GM21526 (cell line): ENCODE measurements around the gene SLC12A7.
"Not testable (repeated sequence)": the region's sequence is repeated elsewhere in the genome, so short reads cannot be mapped to it uniquely, and the experiment has no call there.

Source experiments
- ATAC-seq: cut with Tn5 transposase; IDR thresholded peaks from one replicate; pipeline ENCODE4 v1.9.1; 2021; ENCODE audit warnings: moderate library complexity; ENCODE audit not compliant: unreplicated experiment, low FRiP score

SLC12A7 gene

GRCh38 chr5:1068204-1068894, 43.5 kb downstream of the SLC12A7 start:
- no peak for ATAC-seq

GRCh38 chr5:1067141-1068121, 44.4 kb downstream of the SLC12A7 start:
- no peak for ATAC-seq

DNA sequence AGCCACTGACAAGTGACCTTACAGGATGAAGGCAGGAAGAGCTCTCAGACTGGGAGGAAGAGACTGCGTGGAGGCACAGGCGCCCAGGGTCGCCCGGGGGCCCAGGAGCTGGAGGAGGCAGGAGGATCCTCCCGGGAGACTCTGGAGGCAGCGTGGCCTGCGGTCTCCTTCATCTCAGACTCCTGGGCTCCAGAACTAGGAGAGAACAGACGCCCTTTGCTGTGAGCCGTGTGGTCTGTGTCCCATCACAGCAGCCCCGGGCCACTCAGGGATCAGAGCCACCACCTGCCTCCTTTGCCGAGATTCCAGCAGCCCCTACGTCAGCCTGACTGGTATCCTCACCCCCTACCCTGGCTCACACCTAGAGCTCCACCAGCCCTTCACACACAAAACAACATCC, 45.2 kb downstream of the SLC12A7 start:
- ATAC-seq, result no peak

GRCh38 chr5:1065891-1066650, 45.8 kb downstream of the SLC12A7 start:
- ATAC-seq, result no peak

DNA sequence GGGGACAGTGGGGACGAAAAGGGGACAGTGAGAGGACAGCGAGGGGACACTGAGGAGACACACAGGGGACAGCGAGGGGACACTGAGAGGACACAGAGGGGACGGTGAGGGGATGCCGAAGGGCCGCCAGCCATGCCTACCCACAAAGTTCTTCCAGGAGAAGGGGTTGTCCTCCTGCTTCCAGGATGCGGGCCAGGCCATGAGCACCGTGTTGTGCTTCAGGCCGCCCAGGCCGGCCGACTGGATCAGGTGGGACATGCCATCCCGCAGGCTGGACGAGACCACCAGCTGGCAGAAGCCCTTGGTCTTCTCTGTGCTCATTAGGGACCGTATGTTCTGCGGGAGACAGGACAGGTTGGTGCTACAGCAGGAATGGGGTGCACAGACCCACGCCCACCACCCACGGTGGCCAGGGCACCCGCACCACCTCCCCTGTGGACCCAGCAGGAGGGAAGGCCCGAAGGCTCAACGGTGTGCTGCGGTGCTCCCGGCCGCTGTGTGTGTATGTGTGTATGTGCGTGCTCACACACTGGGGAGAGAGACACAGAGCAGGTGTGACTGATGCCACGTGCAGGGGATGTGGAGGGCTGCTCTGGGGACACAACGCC, 46.6 kb downstream of the SLC12A7 start:
- no peak for ATAC-seq

DNA sequence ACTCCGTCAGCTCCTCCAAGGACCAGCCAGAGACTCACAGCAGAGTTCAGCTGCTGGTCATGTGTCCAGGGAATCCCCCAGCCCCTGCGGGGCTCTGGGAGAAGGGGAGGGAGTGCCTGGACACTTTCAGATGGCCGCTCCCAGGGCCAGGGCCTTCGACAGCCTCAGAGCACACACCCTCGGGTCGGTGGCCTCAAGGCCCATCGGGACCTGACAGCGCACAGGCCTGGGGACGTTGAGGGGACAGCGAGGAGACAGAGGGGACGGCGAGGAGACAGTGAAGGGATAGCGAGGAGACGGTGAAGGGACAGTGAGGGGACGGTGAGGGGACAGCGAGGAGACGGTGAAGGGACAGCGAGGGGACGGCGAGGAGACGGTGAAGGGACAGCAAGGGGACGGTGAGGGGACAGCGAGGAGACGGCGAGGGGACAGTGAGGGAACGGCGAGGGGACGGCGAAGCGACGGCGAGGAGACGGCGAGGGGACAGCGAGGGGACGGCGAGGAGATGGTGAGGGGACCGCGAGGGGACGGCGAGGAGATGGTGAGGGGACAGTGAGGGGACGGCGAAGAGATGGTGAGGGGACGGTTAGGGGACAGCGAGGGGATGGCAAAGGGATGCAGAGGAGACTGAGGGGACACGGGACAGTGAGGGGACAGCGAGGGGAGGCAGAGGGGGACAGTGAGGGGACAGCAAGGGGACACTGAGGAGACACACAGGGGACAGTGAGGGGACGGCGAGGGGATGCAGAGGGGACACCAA, 47.3 kb downstream of the SLC12A7 start:
- no peak for ATAC-seq

GRCh38 chr5:1063661-1064382, 48.0 kb downstream of the SLC12A7 start:
- ATAC-seq, result no peak

DNA sequence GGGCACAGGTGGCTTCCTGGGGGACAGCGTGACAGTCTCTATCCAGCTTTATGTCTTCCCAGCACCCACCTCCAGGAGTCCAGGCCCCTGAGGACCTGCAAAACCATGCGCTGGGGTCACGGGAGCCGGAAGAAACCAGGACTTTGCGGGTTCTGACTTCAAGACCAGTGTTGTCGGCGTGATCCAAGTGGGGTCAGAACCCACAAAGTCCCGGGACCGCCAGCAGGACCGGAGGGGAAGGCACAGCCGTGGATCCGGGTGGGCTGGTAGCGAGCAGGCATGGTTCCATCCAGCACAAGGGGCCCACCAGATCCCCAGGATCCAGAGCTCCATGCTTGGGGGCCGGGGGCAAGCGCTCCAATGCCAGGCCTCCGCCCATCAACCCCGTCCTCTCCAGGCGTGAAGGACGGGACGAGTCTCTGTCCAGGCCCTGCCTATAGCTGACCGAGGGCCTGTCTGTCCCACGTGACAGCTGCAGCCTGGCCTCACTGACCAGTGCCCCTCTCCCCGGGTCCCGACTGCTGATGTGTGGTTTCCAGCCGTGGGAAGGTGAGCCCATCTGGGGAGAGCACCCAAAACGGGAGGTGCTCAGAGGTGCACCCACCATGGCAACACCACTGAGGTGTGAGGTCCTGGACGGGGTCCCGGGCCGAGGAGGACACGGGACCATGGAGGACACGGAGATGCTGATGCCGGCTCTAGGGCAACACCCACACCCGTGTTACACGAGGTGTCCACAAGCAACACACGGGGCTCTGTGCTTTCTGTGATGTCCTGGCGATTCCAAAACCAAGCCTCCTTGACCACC, 48.9 kb downstream of the SLC12A7 start:
- ATAC-seq, result no peak

DNA sequence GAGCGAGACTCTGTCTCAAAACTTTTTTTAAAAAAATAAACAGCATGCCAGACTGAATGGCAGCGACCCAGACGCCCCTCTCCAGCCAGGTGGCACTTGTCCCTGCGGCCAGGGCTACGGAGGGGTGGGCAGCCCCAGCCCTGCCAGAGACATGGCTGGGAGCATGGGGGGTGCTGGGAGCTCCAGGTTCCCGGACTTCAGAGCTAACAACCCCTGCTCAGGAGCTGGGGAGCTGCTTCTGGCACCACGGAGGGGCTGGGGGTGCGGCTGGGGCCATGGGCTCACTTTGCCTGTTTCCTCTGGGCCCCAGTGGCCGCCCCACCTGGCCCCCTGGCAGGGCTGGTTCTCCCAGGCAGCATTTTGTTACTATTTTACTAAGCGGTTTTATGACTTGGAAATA, 49.9 kb downstream of the SLC12A7 start:
- ATAC-seq, result no peak

GRCh38 chr5:1061292-1061691, 50.6 kb downstream of the SLC12A7 start:
- ATAC-seq, result not testable (repeated sequence)

DNA sequence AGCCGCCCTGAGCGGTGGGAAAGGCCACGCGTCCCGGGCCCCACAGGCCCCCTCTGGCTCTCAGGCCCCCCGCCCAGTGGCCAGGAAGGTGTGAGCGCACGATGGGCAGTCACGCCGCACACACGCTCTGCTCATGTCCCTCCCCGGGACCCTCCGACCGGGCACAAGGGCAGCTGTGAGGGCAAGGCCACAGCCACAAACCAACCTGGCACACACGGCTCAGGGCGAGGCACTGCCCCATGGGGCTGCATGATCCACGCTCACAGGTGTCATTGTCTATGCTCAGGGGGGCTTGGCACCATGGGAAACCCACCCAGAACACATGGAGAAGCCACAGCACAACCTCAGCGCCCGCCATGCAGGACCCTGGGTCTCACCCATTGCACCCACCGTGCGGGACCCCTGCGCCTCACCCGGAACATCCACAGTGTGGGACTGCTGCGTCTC, 51.3 kb downstream of the SLC12A7 start:
- ATAC-seq, result no peak

DNA sequence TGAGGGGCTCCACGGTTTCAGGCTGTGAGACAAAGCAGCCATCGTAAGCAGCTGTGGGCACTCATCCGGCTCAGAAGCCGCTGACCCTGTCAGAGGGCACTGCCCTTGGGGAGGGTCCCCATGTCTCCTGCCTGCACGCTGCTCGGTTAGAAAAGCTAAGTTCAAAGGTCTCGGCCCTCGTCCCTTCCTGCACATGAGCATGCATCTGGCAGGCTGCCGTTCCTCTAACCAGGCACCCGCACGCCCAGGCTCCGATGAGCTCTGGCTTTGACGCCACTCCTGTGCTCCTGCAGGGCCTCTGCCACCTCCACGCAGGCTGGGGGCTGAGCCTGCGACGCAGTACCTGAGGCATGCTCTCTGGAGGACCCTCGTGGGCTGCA, 52.0 kb downstream of the SLC12A7 start:
- ATAC-seq, result no peak

GRCh38 chr5:1058988-1059883, 52.6 kb downstream of the SLC12A7 start:
- ATAC-seq, result no peak

DNA sequence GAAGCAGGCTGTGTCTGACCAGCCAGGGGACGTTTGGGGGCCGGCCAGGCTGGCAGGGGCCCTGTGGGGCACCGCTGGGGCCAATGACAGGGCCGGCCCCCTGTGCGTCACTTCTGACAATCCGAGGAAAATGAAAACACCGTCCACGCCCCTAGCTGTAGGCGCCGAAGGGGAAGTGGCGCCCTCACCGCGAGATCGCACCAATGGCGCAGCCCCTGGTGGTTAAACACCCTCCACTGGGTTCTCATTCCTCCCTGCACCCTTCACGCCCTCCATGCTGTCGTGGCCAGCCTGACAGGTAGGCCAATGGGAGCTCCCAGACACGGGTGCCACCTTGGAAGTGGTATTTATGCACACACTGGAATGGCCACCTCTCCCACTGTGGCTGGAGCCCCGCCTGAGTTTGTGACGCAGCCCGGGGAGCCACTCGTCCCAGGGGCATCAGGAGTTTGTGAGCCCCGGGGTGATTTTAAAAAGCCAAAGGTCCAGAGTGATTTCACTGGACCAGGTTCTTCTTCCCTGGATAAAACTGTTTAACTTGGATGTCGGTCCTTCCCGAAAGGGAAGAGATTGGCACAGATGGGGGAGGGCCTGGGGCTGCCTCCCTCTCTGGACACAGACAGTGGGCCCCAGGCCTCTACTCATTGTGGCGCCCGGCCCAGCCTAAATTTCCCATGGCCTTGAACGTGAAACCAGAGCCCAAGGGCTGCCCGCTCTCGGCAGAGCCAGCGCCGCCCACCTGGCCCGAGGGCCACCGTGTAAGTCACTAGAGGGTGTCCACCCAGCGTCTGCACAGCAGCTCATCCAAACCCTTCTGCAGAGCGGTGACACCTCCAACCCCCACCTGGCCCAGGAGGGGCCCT, 53.5 kb downstream of the SLC12A7 start:
- ATAC-seq, result no peak

GRCh38 chr5:1057485-1058082, 54.3 kb downstream of the SLC12A7 start:
- ATAC-seq, result no peak
